Thoracic aorta (tissue), 2 donors: ENCODE measurements around the gene TSPAN4. TPM values are rescaled to one million over a fixed set of nuclear protein-coding genes. Genes with fewer than 3 reads are reported as not detected.

Source experiments
- ATAC-seq: fragments of 150-250 bp; one replicate; pipeline ENCODE4 v1.8.0; 2017; ENCODE audit warnings: low read depth; ENCODE audit not compliant: insufficient number of reproducible peaks, low FRiP score
- DNase-seq: peaks from one replicate; pipeline ENCODE4 v3.0.0-alpha.2; 2020; ENCODE audit warnings: low spot score
- H3K27ac ChIP-seq, 2 donors: fragments of 200-600 bp; sonication (generic); 1 replicate in 1 of 2; 2 replicates in 1 of 2; pipeline ENCODE4 v1.5.1; 2016; ENCODE audit warnings: mild to moderate bottlenecking in 2 of 2, moderate library complexity in 2 of 2
- H3K27me3 ChIP-seq: fragments of 200-600 bp; sonication (generic); replicated peaks from 2 replicates; pipeline ENCODE4 v1.6.0; 2016; ENCODE audit warnings: mild to moderate bottlenecking; ENCODE audit not compliant: insufficient read depth
- H3K36me3 ChIP-seq: fragments of 200-600 bp; sonication (generic); one replicate; pipeline ENCODE4 v1.5.1; 2016
- H3K4me1 ChIP-seq, 2 donors: fragments of 200-600 bp; sonication (generic); 1 replicate in 1 of 2; 2 replicates in 1 of 2; pipeline versions ENCODE4 v1.5.1 to v1.6.0; 2016; ENCODE audit warnings: low read depth in 2 of 2, mild to moderate bottlenecking in 1 of 2; ENCODE audit not compliant: control insufficient read depth in 1 of 2
- H3K4me3 ChIP-seq: fragments of 200-600 bp; sonication (generic); 2 replicates; pipeline ENCODE4 v1.5.1; 2016; ENCODE audit warnings: mild to moderate bottlenecking
- H3K9me3 ChIP-seq: fragments of 200-600 bp; sonication (generic); 2 replicates; pipeline ENCODE4 v1.5.1; 2016
- CTCF ChIP-seq: fragments of 200-600 bp; sonication (generic); IDR thresholded peaks from one replicate; pipeline ENCODE4 v1.5.1; 2019; ENCODE audit warnings: antibody characterized with exemption
- total RNA-seq, 2 donors: library from RNA; depleted of rRNA; stranded (reverse); fragments of >200 nt; gene quantifications; one replicate each; pipeline versions ENCODE4 v1.1.0 to v1.2.3, GENCODE V29; 2016

TSPAN4 gene
- total RNA-seq, 2 donors from 2014 or later: 55.5 to 107 TPM

- no peak for DNase-seq
- no peaks in the 10 kb centered on the region for H3K9me3 ChIP-seq
- H3K4me3 ChIP-seq: no peak overlapping the region
- no peaks in the 10 kb centered on the region for H3K36me3 ChIP-seq
- H3K4me1 ChIP-seq: peaks cover 0 to 7% of the 10 kb centered on the region in 2 donors
- no peak for ATAC-seq
- H3K27ac ChIP-seq: no peak overlapping the region
- no peak for TF ChIP-seq CTCF
- H3K27me3 ChIP-seq: no peaks in the 10 kb centered on the region
Observed at GRCh38 chr11:858762-859339, 16.2 kb downstream of the TSPAN4 start.

- H3K4me3 ChIP-seq: peak overlapping the region; percentile 31
- H3K4me1 ChIP-seq: peaks cover 0 to 7% of the 10 kb centered on the region in 2 donors
- H3K27ac ChIP-seq: no peak overlapping the region
- no peaks in the 10 kb centered on the region for H3K9me3 ChIP-seq
- no peaks in the 10 kb centered on the region for H3K27me3 ChIP-seq
- TF ChIP-seq CTCF: no peak
- ATAC-seq (no peak), DNase-seq (no peak)
- no peaks in the 10 kb centered on the region for H3K36me3 ChIP-seq
Observed at GRCh38 chr11:859394-860131, 16.9 kb downstream of the TSPAN4 start.

GRCh38 chr11:860234-861104, 17.8 kb downstream of the TSPAN4 start:
- ATAC-seq (no peak), DNase-seq (no peak)
- Histone ChIP-seq H3K36me3 (no peaks in the 10 kb centered on the region), H3K4me1 (peaks cover 0 to 7% of the 10 kb centered on the region in 2 donors), H3K9me3 (no peaks in the 10 kb centered on the region), H3K27ac (no peak overlapping the region), H3K4me3 (no peak overlapping the region), H3K27me3 (no peaks in the 10 kb centered on the region)
- TF ChIP-seq CTCF: no peak

GRCh38 chr11:861105-861479, 18.4 kb downstream of the TSPAN4 start:
- Histone ChIP-seq H3K4me3 (no peak overlapping the region), H3K4me1 (peaks cover 0 to 7% of the 10 kb centered on the region in 2 donors), H3K27me3 (no peaks in the 10 kb centered on the region), H3K27ac (no peak overlapping the region), H3K36me3 (peaks cover 6% of the 10 kb centered on the region), H3K9me3 (no peaks in the 10 kb centered on the region)
- no peak for TF ChIP-seq CTCF
- DNase-seq (no peak), ATAC-seq (no peak)

GRCh38 chr11:862081-862661, 19.5 kb downstream of the TSPAN4 start:
- Histone ChIP-seq H3K4me1 (peaks cover 0 to 7% of the 10 kb centered on the region in 2 donors), H3K4me3 (no peak overlapping the region), H3K36me3 (peaks cover 6% of the 10 kb centered on the region), H3K9me3 (no peaks in the 10 kb centered on the region), H3K27me3 (no peaks in the 10 kb centered on the region), H3K27ac (no peak overlapping the region)
- DNase-seq (no peak), ATAC-seq (no peak)
- no peak for TF ChIP-seq CTCF
